Glomerular endothelial cell (primary cell): ENCODE measurements around the gene NTSR2. TPM values are rescaled to one million over a fixed set of nuclear protein-coding genes. Genes with fewer than 3 reads are reported as not detected.
"Not testable (repeated sequence)": the region's sequence is repeated elsewhere in the genome, so short reads cannot be mapped to it uniquely, and the experiment has no call there.

Experiments
- DNase-seq: peaks from one replicate; pipeline ENCODE4 v3.0.0-alpha.2; 2011; ENCODE audit warnings: low read depth, low spot score; ENCODE audit errors: extremely low read depth
- total RNA-seq: library from RNA; depleted of rRNA; stranded (reverse); fragments of >200 nt; gene quantifications from 2 replicates; pipeline ENCODE4 v1.2.3, GENCODE V29; 2015

NTSR2 gene
- total RNA-seq, 1 donor from 2014 or later, result not detected

DNA sequence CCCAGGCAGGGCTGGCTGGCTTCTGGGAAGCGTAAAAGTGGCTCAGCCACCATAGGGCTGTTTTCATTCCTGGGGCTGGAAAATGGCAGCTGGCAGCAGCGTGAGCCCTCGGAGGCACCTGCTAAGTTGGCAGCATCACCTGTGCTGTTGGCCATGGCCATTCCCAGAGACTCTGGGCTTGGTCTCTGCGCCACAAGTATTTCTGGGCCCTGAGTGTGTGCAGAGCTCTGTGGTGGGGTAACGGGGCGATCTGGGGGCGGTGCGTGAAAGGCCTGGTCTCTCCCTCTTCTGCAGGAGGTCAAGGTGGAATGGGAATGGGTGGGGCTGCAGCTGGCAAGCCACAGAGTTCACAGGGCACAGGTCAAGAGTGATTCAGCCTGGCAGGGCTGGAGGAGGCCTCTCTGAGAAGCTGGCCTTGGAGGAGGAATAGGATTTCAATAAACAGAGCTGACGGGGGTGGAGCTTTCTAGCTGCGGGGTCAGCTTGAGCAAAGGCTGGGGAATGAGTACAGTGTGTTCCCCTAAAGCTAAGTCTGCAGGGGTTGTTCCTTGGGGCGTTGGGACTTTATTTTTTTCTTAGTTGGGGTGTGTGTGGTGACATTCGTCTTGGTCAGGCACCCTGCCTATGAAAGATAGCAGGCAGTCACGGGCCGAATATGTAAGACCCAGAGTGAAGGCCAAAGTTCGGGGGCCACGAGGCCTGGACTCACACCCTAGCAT is 10.3 kb upstream of the NTSR2 start:
- no peak for DNase-seq

DNA sequence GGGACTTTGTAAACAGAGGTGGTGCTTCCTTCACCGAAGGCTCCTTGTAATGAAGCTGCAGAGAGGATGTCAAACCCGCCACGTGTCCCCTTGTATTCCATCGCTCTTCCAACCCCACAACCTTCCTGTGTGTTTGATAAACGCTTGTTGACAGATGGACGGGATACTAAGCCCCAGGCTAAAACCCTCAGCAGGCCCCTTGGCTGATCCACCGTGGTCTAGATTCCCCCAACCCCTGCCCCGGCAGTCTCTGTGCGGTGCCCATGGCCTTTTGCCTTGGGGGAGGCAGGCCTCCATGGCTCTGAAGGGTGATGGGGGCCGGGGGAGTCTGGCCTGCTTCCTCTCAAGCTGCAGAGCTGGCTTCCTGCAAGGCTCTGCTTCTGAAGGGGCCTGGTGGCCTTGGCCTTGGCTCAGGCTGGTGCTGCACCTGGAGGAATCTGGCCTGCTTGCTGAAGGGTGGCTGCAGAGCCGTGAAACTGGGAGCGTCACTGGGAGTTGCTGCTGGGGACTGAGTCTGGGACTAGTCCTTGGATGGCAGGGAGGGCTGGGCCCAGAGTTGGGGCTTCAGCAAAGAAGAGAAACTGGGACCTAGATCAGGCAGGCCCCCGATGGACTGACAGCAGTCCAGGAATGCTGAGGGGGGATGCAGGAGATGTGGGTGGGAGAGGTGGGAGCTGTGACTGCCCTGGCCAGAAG is 9.6 kb upstream of the NTSR2 start:
- no peak for DNase-seq

DNA sequence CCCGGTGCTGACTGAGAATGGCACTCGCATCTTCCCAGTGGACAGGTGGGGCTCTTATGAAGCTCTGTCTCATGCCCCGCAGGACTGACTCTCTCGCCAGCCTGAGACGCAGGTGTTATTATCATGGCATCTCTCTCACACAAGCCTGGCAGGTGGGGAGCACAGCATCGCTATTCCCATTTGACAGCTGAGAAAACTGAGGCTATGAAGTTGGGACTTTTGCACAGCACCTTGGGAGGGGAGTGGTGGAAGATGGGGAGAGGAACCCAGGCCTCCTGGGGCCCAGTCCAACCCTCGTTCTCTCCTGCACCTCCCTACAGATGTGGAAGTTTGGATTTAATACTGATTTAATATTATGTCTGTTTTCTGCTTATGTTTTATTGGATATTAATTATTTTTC is 9.0 kb upstream of the NTSR2 start:
- no peak for DNase-seq

DNA sequence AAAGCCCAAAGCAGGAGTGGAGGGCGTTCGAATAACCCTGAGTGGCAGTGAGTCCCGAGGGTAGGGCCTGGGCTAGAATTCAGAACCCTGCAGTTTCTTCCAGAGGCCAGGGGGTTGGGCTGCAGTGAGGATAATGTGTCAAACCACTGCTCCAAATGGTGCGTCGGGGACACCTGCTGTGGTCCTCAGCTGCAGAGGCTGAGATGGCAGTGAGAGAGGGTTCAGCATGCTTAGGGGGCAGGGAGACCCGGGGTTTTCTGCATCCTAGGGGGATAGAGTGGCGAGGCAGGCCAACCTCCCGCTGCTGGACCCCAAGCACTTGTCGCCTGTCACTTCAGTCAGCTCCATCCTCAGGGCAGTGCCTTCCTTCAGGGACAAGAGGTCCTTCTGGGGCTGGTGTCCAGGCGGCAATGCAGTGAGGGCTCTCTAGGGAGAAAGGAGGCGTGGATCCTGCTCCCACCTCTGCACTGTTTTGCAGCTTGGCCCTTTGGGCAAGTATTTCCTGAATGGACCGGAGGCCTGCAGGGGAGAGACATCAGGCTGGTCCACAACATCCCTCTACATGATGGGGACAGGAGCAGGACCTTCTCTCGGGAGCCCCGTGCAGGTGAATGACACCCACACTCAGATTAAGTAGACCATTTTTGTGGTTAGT is 8.4 kb upstream of the NTSR2 start:
- DNase-seq, result no peak

DNA sequence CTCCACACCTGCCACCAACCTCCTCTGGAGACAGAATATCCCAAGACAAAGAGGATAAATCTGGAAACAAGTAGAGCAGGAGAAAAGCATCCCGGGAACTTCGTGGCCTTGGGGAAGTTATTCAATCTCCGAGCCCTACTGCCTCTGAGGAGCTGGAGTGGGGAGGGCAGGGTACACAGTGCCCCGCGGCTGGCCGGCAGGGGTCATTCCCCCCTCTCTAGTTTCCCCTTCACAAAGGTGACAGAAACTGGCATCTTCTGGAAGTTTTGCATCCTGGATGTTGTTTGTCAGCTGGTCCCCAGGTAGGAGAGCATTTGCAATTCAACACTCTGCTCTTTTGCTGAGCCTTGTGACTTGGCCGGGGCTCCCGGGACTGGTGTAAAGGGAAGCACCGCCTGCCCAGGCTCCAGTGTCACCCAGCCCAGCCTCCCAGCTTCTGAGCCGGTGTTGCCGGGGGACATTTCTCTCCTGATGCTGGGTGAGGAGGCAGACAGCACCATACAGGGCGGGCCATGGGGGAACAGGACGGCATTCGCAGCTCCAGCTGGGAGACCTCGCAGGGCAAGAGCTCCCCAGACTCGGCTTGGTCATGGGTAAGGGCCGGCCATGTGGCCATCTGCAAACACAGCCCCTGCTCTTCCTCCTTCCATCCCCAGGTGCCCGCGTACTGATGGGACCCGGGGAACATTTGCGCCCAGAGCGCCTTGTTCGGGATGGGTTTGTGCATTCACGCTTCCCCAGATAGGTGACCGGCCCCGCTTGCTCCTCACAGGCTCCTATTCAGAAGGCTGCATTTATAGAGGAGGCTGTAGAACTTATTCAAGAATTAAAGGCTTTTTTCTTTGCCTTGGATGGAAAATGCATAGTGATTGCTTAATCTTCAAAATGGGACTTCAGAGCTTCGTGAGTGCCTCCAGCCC is 7.4 kb upstream of the NTSR2 start:
- DNase-seq, result no peak

DNA sequence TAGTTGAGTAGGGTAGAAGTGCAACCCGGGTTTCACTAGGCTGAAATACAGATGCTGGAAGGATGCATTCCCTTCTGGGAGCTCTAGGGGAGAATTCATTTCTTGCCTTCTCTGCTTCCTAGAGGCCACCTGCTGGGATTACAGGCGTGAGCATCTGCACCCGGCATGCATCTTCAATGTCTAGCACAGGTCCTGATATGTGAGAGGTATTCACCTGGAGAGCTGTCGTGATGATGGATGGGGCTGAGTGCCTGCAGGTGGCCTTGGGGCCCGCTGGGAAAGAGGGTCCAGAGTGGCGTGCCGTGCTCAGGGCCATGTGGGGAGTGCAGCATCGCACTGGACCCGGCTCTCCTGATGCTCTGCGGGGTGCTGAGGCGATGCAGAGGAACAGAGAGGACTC is 6.6 kb upstream of the NTSR2 start:
- DNase-seq, result no peak

DNA sequence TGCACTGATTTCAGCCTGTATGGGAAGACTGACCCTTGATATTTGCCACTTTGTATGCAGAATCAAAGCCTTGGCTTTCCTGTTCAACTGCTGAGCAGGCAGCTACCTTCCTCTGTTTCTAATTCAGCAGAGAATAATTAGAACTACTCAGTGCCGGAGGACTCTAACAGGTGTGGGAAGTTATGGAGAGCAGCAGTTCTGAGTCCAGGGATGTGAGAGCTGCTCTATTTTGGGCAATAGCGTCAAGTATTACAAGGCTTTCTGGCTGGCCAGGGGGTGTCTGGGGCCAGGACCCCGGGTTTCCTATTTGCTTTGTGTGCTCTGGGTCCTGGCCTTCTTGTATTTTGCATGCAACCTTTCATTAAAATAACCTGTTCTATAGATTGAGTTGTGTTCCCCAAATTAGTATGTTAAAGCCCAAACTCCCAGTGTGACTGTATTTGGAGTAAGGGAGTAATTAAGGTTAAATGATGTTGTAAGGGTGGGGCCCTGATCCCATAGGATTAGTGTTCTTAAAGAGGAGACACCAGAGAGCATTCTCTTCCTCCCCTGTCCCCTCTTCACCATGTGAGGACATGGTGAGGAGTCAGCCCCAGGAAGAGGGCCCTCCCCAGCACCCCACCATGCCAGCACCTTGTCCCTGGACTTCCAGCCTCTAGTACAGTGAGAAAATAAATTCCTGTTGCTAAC is 5.6 kb upstream of the NTSR2 start:
- DNase-seq, result no peak

GRCh38 chr2:11674983-11675382 is 5.0 kb upstream of the NTSR2 start:
- DNase-seq, result no peak

GRCh38 chr2:11672407-11672806 is 2.4 kb upstream of the NTSR2 start:
- DNase-seq, result no peak

DNA sequence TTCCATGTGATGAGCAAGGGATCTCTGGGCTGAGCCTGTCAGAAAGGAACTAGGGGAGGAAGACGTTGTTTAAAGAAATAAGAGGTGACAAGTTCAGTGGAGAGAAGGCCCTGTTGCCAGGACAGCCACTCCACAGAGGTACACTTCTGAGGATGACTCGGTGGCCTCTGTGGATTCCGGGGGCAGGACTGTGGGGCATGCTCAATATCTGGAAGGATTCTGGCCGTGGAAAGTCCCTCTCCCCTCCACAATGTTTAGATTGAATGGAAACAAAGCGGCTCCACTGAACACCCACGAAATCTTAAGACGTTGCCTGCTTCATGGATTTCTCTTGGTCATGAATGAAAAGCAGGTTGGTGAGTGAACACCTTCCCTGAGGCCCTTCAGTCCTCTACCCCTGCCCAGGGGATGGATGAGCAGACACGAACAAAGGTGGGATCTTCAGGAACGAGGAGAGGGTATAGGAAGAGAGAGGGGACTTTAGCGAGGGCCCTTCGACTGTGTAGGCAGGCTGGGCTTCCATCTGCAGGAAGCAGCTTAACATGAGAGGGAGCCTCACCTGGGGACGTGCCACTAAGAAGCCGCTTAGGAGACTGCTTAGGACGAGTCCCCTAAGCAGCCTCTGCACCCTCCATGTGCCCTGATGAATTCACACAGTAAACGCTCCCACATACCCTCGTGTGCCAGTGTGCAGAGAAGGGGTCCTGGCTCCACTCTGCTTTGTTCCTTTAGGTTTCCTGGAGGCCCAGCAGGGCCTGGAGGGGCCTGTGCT is 1.9 kb downstream of the NTSR2 start:
- no peak for DNase-seq

DNA sequence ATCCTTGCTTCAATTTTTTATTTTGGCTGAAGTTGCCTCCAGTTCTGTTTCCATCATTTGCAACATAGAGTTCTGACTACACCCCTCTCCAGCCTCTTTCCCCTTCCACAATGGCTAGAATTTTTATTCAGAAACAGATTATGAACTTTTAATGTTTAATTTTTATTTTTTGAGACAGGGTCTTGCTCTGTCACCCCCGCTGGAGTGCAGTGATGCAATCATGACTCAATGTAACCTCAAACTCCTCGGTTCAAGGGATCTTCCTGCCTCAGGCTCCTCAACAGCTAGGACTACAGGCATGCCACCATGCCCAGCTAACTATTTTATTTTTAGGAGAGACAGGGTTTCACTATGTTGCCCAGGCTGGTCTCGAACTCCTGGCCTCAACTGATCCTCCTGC is 2.8 kb downstream of the NTSR2 start:
- no peak for DNase-seq

GRCh38 chr2:11665510-11666362 is 4.3 kb downstream of the NTSR2 start:
- no peak for DNase-seq

GRCh38 chr2:11665028-11665427 is 5.0 kb downstream of the NTSR2 start:
- no peak for DNase-seq

- no peak for DNase-seq
These were observed 6.6 kb downstream of the NTSR2 start for GRCh38 chr2:11663427-11663826.

GRCh38 chr2:11662882-11663281 is 7.1 kb downstream of the NTSR2 start:
- no peak for DNase-seq

- no peak for DNase-seq
These were observed 8.0 kb downstream of the NTSR2 start for GRCh38 chr2:11661891-11662435.

- not testable (repeated sequence) for DNase-seq
These were observed 9.6 kb downstream of the NTSR2 start for GRCh38 chr2:11660396-11660795.

DNA sequence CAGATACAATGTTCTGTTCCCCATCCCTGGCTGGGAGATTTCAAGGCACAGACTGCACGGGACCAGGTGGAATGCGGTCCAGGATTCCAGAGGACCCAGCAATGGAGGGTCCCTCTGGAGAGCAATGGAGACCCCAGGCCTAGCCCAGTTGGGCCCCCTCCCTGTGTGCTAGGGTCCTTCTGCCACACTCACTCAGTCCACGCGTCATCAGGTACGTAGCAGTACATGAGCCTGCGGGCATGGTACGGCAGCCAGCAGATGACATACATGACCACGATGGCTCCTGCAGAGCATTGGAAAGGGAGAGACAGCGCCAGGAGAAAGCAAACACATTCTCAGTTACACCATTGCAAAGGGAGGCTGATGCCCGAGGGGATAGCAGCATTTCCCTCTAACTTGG is 10.1 kb downstream of the NTSR2 start:
- no peak for DNase-seq

DNA sequence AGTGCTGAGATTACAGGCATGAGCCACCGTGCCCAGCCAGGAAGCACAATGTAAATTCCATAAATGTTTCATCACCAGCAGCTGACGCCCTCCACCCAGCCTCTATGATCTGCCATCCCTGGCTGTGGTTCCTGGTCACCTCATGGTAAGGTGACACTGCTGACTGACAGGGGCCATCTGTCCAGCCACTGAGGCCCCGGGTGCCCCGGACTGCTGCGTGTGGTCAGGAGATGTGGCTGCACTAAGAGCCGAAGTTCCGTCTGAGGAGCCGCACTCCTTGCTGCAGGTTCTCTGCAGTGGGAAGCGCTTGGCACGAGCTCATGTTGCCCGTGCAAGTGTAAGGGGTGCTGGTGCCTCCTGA is 10.9 kb downstream of the NTSR2 start:
- no peak for DNase-seq
